ENCODE results near the gene LHB. TPM values are rescaled to one million over a fixed set of nuclear protein-coding genes. Genes with fewer than 3 reads are reported as not detected.

Gene LHB
- total RNA-seq, 1 experiment from 2014 or later: not detected

GRCh38 chr19:48985711-48986110 lies 31.2 kb downstream of the LHB start:
- H3K27me3 Mint-ChIP-seq (ENCODE audit: low read depth): no peaks in the 10 kb centered on the region
- peaks cover 8% of the 10 kb centered on the region in 2 experiments for H3K4me1 Mint-ChIP-seq
- no peak overlapping the region for H2BK5ac ChIP-seq (ENCODE audit: insufficient read length, low read length)
- H4K8ac ChIP-seq (replicated peaks; ENCODE audit: insufficient read length, low read depth, low read length): no peak overlapping the region
- no peak overlapping the region for H4K91ac ChIP-seq (ENCODE audit: insufficient read length, low read depth, low read length)
- no CpG with 5 or more reads among the region's 13 CpGs for WGBS (ENCODE audit: extremely low coverage, insufficient read length, low lambda C conversion rate)
- DNase-seq: no peak
- H3K9me3 ChIP-seq (ENCODE audit: control insufficient read depth, low read depth, low read length): no peaks in the 10 kb centered on the region
- no peak overlapping the region for H3K23ac ChIP-seq (ENCODE audit: insufficient read length, low read depth, low read length)
- TF ChIP-seq CTCF (conservative IDR thresholded peaks at IDR 0.05): no peak
- H3K4me2 ChIP-seq (ENCODE audit: insufficient read depth, insufficient read length, low read length): no peak overlapping the region
- no peak overlapping the region for H3K14ac ChIP-seq (ENCODE audit: insufficient read depth, low read length)
- H2BK15ac ChIP-seq (ENCODE audit: low read depth, low read length): no peak overlapping the region
- no peak overlapping the region for H2BK120ac ChIP-seq (ENCODE audit: low read depth, low read length, poor library complexity, severe bottlenecking)
- no peak overlapping the region for H2AK5ac ChIP-seq (ENCODE audit: insufficient read length, low read length)
- no peak overlapping the region for H4K5ac ChIP-seq (ENCODE audit: insufficient read length, low read depth, low read length)
- H3K4me1 ChIP-seq (ENCODE audit: insufficient read depth, low read length): no peaks in the 10 kb centered on the region
- no peaks in the 10 kb centered on the region for H3K79me2 ChIP-seq (ENCODE audit: insufficient read depth, low read length)
- H3K36me3 Mint-ChIP-seq (ENCODE audit: insufficient read depth in 1 of 3, low read depth in 3 of 3): peaks cover 29 to 72% (median 67%) of the 10 kb centered on the region in 3 experiments
- no peak overlapping the region for H3K56ac ChIP-seq (ENCODE audit: insufficient read length, low read depth, low read length)
- H3K27me3 ChIP-seq (ENCODE audit: insufficient read depth, low read length): no peaks in the 10 kb centered on the region
- no peak overlapping the region for H3K18ac ChIP-seq (ENCODE audit: insufficient read length, low read depth, low read length)
- no peak overlapping the region for H3K4ac ChIP-seq (ENCODE audit: low read depth, low read length)
- no peaks in the 10 kb centered on the region for H3K23me2 ChIP-seq (ENCODE audit: insufficient read length, low read depth, low read length, poor library complexity, severe bottlenecking)
- H4K20me1 ChIP-seq (ENCODE audit: control insufficient read depth, insufficient read depth, insufficient read length): no peaks in the 10 kb centered on the region
- H3K9ac ChIP-seq (ENCODE audit: extremely low read depth, insufficient read length, low read length): no peak overlapping the region
- H3K9me3 Mint-ChIP-seq: no peaks in the 10 kb centered on the region; a peak in 1 of 5 replicates
- H3T11ph ChIP-seq (ENCODE audit: low read length): no peak overlapping the region
- H3K27ac ChIP-seq (ENCODE audit: insufficient read length, low read depth, low read length): no peak overlapping the region
- H3K4me3 Mint-ChIP-seq: no peak overlapping the region
- no peak overlapping the region for H2BK20ac ChIP-seq (ENCODE audit: low read depth, low read length, poor library complexity, severe bottlenecking)
- H3K27ac Mint-ChIP-seq: no peak overlapping the region
- H2BK12ac ChIP-seq (ENCODE audit: insufficient read length, low read depth, low read length): no peak overlapping the region
- no peaks in the 10 kb centered on the region for H3K79me1 ChIP-seq (ENCODE audit: insufficient read depth, low read depth, low read length, poor library complexity, severe bottlenecking)
- no peak overlapping the region for H2AFZ ChIP-seq (ENCODE audit: low read length)
